Natural killer cell (primary cell): ENCODE measurements around the gene COQ9. TPM values are rescaled to one million over a fixed set of nuclear protein-coding genes. Genes with fewer than 3 reads are reported as not detected.

Source experiments
- ATAC-seq, 3 donors: fragments of 150-1000 bp in 2 of 3; fragments of 200-7000 bp in 1 of 3; cut with Tn5 transposase; 1 replicate in 1 of 3; 2 replicates in 2 of 3; pipeline ENCODE4 v1.10.0; 2021; ENCODE audit warnings: mild to moderate bottlenecking in 2 of 3, moderate library complexity in 2 of 3
- DNase-seq, 2 donors: peaks; one replicate each; pipeline versions ENCODE4 v3.0.0 to v3.0.0-alpha.2; 2013 to 2021; ENCODE audit warnings: mixed read lengths in 1 of 2
- H3K27ac ChIP-seq: one replicate; pipeline ENCODE4 v1.5.1; 2013; ENCODE audit warnings: mild to moderate bottlenecking, low read length
- H3K27me3 ChIP-seq: one replicate; pipeline ENCODE4 v1.6.1; 2013; ENCODE audit warnings: low read length; ENCODE audit not compliant: control insufficient read depth, insufficient read depth
- H3K36me3 ChIP-seq: one replicate; pipeline ENCODE4 v1.6.1; 2013; ENCODE audit warnings: low read length; ENCODE audit not compliant: control insufficient read depth, insufficient read depth
- H3K4me1 ChIP-seq: one replicate; pipeline ENCODE4 v1.6.1; 2013; ENCODE audit warnings: low read length; ENCODE audit not compliant: control insufficient read depth, insufficient read depth
- H3K4me3 ChIP-seq: one replicate; pipeline ENCODE4 v1.5.1; 2013; ENCODE audit warnings: low read length
- H3K9me3 ChIP-seq: one replicate; pipeline ENCODE4 v1.6.1; 2013; ENCODE audit warnings: low read length; ENCODE audit not compliant: control insufficient read depth, insufficient read depth
- H3K27ac Mint-ChIP-seq, 2 donors: one replicate each; pipeline ENCODE4 v1.8.0; 2022; ENCODE audit warnings: mild to moderate bottlenecking in 2 of 2, mixed read lengths in 2 of 2, moderate library complexity in 1 of 2
- H3K27me3 Mint-ChIP-seq, 2 donors: one replicate each; pipeline ENCODE4 v1.8.0; 2022; ENCODE audit warnings: low read depth in 2 of 2, mixed read lengths in 2 of 2
- H3K36me3 Mint-ChIP-seq: one replicate; pipeline ENCODE4 v1.8.0; 2022; ENCODE audit warnings: mixed read lengths
- H3K4me1 Mint-ChIP-seq, 2 donors: one replicate each; pipeline ENCODE4 v1.8.0; 2022; ENCODE audit warnings: mixed read lengths in 2 of 2
- H3K4me3 Mint-ChIP-seq: one replicate; pipeline ENCODE4 v1.8.0; 2022; ENCODE audit warnings: mild to moderate bottlenecking, moderate library complexity, mixed read lengths
- H3K9me3 Mint-ChIP-seq, 2 donors: one replicate each; pipeline ENCODE4 v1.8.0; 2022; ENCODE audit warnings: mixed read lengths in 2 of 2
- WGBS: methylation state at CpG from one replicate; pipeline ENCODE4 v1.1.7; 2013; ENCODE audit warnings: missing lambda C conversion rate; ENCODE audit not compliant: insufficient coverage; 5-methylcytosine and 5-hydroxymethylcytosine counted together
- intact Hi-C: fragments of 100-400 bp; cut with micrococcal nuclease; formaldehyde crosslinking; loops from one replicate; pipeline ENCODE4 v1.14.2; 2022
- total RNA-seq, 4 donors: library from RNA; stranded (reverse); fragments of 120-200 nt in 1 of 4; gene quantifications; one replicate each; pipeline versions ENCODE4 v1.2.3 to v1.2.4, GENCODE V29; 2013 to 2022
- TF ChIP-seq, protein P1 (sequence below): fragments of 200-600 bp; IDR thresholded peaks from one replicate; pipeline ENCODE4 v1.8.0; 2022; ENCODE audit warnings: antibody characterized with exemption

Gene COQ9
- total RNA-seq, 3 donors from 2014 or later (not counting 1 experiment from before 2014, with no cell fraction given): 16.9 to 30.2 (median 18.3) TPM

DNA sequence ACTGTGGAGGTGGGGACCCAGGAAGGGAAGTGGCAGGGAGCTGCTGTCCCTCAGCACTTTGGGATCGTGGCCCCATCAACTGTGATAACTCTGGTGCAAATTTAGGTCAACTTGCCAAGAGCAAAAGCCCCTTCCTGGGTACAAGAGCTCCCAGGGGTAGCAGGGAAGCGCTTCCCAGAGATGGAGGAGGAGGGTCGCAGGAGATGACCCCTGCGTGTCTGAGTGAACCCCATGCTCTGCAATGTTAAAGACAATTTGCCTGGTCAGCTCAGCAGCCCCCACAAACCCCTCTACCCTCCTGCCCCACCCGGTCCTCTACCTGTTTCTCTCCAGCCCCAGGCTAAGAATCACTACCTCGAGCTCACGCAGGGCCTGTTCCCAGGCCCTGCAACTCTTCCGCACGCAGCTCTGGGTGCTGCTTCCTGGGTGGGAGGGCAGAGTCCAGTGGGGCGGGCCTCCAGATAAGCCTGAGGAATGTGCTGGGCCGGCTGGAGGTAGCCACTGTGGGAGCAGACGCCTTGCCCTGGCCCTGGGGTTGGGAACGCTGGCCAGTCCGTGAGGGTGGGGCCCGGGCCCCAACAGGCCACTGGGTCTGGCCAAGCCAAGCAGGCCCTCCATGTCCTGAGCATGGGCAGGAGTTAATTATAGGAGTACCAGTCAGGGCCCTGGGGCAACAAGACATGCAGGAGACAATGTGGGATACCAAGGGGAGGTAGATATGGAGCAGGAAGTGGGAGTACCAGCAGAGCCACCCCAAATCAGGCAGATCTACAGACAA is 32.9 kb downstream of the COQ9 start:
- Mint-ChIP-seq H3K4me3 (no peak overlapping the region), H3K4me1 (peaks cover 19 to 39% of the 10 kb centered on the region in 2 donors), H3K27me3 (peaks cover 0 to 3% of the 10 kb centered on the region in 2 donors), H3K36me3 (no peaks in the 10 kb centered on the region), H3K9me3 (no peaks in the 10 kb centered on the region), H3K27ac (no peak overlapping the region)
- ATAC-seq: no peak
- no peaks in the 10 kb centered on the region for H3K36me3 ChIP-seq
- H3K4me1 ChIP-seq: peaks cover 37% of the 10 kb centered on the region
- TF ChIP-seq, protein P1, sequence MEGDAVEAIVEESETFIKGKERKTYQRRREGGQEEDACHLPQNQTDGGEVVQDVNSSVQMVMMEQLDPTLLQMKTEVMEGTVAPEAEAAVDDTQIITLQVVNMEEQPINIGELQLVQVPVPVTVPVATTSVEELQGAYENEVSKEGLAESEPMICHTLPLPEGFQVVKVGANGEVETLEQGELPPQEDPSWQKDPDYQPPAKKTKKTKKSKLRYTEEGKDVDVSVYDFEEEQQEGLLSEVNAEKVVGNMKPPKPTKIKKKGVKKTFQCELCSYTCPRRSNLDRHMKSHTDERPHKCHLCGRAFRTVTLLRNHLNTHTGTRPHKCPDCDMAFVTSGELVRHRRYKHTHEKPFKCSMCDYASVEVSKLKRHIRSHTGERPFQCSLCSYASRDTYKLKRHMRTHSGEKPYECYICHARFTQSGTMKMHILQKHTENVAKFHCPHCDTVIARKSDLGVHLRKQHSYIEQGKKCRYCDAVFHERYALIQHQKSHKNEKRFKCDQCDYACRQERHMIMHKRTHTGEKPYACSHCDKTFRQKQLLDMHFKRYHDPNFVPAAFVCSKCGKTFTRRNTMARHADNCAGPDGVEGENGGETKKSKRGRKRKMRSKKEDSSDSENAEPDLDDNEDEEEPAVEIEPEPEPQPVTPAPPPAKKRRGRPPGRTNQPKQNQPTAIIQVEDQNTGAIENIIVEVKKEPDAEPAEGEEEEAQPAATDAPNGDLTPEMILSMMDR: no peak
- H3K27ac ChIP-seq: no peak overlapping the region
- no peak for DNase-seq
- intact Hi-C loops: loop anchor here (5.0 kb wide), 1 partner anchor 37 kb away; no protein-coding TSS in a partner anchor
- 90% methylated on average over 15 of the region's 15 CpGs for WGBS
- H3K9me3 ChIP-seq: no peaks in the 10 kb centered on the region
- no peaks in the 10 kb centered on the region for H3K27me3 ChIP-seq
- no peak overlapping the region for H3K4me3 ChIP-seq

DNA sequence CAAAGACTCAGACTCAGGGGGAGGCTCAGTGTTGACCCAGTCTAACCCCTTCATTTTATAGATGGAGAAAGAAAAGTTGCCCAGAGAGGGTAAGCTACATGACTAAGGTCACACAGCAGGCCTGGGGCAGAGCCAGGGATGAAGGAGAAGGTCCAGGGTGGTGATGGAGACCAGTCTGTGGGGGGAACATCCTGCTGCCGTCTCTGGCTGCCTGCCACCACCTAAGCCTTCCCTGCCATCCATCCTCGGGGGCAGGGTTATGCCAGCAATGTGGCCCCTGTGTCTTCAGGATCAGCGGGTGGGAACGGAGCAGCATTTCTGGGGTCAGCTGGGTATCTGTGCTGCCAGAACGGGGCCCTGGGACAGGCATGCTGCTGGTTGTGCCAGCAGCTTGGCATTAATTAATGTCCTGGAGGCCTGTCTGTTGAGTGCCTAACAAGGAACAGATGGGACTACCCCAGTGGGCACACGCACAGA is 33.5 kb downstream of the COQ9 start:
- Mint-ChIP-seq H3K36me3 (no peaks in the 10 kb centered on the region), H3K27me3 (peaks cover 0 to 3% of the 10 kb centered on the region in 2 donors), H3K9me3 (no peaks in the 10 kb centered on the region), H3K4me1 (peaks cover 24 to 43% of the 10 kb centered on the region in 2 donors), H3K4me3 (no peak overlapping the region), H3K27ac (no peak overlapping the region)
- no peak overlapping the region for H3K4me3 ChIP-seq
- DNase-seq (no peak), ATAC-seq (no peak)
- H3K4me1 ChIP-seq: peaks cover 42% of the 10 kb centered on the region
- no peaks in the 10 kb centered on the region for H3K27me3 ChIP-seq
- TF ChIP-seq, protein P1: no peak
- no peaks in the 10 kb centered on the region for H3K36me3 ChIP-seq
- H3K27ac ChIP-seq: no peak overlapping the region
- 95% methylated on average over 6 of the region's 6 CpGs for WGBS
- intact Hi-C loops: no loop called here
- no peaks in the 10 kb centered on the region for H3K9me3 ChIP-seq

DNA sequence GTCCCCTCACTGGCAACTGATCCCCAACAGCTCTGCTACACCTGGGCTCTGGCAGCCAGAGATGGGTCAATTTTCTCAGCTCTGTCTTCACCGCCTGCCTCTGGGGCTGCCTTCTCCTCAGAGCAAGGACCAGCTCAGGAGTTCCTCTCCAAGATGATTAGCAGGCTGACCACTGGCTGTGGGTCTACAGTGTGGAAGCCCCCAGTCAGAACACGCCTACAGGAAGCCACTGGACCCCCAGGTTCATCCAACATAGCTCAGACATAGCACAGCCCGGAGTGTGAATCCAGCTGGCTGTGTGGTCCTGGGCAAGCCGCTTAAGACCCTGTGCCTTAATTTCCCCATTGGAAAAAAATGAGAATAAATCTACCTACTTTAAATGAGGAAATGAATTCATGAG is 34.1 kb downstream of the COQ9 start:
- Histone ChIP-seq H3K27me3 (no peaks in the 10 kb centered on the region), H3K36me3 (no peaks in the 10 kb centered on the region), H3K9me3 (no peaks in the 10 kb centered on the region), H3K4me1 (peaks cover 40% of the 10 kb centered on the region), H3K4me3 (no peak overlapping the region), H3K27ac (no peak overlapping the region)
- Mint-ChIP-seq H3K27ac (no peak overlapping the region), H3K36me3 (no peaks in the 10 kb centered on the region), H3K9me3 (no peaks in the 10 kb centered on the region), H3K4me1 (peaks cover 22 to 40% of the 10 kb centered on the region in 2 donors), H3K27me3 (peaks cover 0 to 3% of the 10 kb centered on the region in 2 donors), H3K4me3 (no peak overlapping the region)
- TF ChIP-seq, protein P1: no peak
- DNase-seq: no peak
- no peak for ATAC-seq
- 92% methylated on average over 4 of the region's 4 CpGs for WGBS
- intact Hi-C loops: no loop called here
